ENCODE results near the gene CDH3.

DNA sequence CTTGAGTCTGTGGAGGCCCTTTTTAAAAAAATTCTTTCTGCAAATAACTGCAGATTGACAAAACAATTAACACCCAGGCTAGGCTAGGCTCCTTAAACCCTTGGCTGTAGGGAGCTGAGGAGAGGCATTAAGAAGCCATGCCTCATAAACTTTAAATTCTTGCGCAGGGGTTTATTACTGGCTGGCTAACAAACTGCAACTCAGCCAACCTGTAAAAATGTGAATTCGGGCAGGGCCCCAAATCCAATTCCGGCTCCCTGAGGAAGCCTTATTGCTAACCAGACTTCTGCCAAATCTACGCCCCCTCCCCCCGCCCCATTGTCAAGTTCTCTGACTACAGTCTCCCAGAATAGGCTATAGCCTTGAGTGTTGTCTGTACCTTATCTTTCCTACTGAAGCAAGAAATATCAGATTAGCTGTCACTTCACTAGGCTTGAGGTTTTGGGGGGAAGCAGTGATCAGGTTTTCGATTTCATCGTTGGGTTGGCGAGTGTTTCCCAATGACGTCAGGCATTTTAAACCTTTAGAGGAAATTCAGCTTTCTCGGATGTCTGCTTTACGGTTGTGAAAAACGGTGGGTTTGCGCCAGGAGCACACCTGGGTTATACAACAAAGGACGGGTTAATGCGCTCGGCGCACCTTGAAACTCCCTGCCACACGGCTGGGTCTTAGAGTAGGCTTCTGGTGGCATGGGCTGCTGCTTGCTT is 2.0 kb downstream of the CDH3 start:
- TF ChIP-seq, protein P1, sequence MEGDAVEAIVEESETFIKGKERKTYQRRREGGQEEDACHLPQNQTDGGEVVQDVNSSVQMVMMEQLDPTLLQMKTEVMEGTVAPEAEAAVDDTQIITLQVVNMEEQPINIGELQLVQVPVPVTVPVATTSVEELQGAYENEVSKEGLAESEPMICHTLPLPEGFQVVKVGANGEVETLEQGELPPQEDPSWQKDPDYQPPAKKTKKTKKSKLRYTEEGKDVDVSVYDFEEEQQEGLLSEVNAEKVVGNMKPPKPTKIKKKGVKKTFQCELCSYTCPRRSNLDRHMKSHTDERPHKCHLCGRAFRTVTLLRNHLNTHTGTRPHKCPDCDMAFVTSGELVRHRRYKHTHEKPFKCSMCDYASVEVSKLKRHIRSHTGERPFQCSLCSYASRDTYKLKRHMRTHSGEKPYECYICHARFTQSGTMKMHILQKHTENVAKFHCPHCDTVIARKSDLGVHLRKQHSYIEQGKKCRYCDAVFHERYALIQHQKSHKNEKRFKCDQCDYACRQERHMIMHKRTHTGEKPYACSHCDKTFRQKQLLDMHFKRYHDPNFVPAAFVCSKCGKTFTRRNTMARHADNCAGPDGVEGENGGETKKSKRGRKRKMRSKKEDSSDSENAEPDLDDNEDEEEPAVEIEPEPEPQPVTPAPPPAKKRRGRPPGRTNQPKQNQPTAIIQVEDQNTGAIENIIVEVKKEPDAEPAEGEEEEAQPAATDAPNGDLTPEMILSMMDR (conservative IDR thresholded peaks at IDR 0.05 in 1 of 2, IDR thresholded peaks at IDR 0.05 in 1 of 2; ENCODE audit: low read depth in 1 of 2, low read length in 2 of 2) = no peak
- no peak for TF ChIP-seq EZH2 (IDR thresholded peaks at IDR 0.05; ENCODE audit: low read length, missing control alignments)
